ENCODE results near the gene TNFRSF8. TPM values are rescaled to one million over a fixed set of nuclear protein-coding genes. Genes with fewer than 3 reads are reported as not detected.
A peak's percentile ranks its signal among the peaks of the same experiment; 100 is the strongest.

The TNFRSF8 gene
- total RNA-seq, 1 donor from 2014 or later = 0.31 TPM

- no peak for DNase-seq (ENCODE audit: low spot score in 2 of 2, unreplicated experiment in 2 of 2)
- Mint-ChIP-seq H3K4me3 (no peak overlapping the region), H3K36me3 (no peaks in the 10 kb centered on the region), H3K9me3 (peaks cover 5% of the 10 kb centered on the region), H3K27ac (no peak overlapping the region), H3K4me1 (peaks cover 6% of the 10 kb centered on the region), H3K27me3 (ENCODE audit: low read depth) (peaks cover 8% of the 10 kb centered on the region)
- TF ChIP-seq, protein P1, sequence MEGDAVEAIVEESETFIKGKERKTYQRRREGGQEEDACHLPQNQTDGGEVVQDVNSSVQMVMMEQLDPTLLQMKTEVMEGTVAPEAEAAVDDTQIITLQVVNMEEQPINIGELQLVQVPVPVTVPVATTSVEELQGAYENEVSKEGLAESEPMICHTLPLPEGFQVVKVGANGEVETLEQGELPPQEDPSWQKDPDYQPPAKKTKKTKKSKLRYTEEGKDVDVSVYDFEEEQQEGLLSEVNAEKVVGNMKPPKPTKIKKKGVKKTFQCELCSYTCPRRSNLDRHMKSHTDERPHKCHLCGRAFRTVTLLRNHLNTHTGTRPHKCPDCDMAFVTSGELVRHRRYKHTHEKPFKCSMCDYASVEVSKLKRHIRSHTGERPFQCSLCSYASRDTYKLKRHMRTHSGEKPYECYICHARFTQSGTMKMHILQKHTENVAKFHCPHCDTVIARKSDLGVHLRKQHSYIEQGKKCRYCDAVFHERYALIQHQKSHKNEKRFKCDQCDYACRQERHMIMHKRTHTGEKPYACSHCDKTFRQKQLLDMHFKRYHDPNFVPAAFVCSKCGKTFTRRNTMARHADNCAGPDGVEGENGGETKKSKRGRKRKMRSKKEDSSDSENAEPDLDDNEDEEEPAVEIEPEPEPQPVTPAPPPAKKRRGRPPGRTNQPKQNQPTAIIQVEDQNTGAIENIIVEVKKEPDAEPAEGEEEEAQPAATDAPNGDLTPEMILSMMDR (IDR thresholded peaks at IDR 0.05; ENCODE audit: unreplicated experiment) = no peak
Observed at GRCh38 chr1:12123172-12123571, 60.1 kb downstream of the TNFRSF8 start.

DNA sequence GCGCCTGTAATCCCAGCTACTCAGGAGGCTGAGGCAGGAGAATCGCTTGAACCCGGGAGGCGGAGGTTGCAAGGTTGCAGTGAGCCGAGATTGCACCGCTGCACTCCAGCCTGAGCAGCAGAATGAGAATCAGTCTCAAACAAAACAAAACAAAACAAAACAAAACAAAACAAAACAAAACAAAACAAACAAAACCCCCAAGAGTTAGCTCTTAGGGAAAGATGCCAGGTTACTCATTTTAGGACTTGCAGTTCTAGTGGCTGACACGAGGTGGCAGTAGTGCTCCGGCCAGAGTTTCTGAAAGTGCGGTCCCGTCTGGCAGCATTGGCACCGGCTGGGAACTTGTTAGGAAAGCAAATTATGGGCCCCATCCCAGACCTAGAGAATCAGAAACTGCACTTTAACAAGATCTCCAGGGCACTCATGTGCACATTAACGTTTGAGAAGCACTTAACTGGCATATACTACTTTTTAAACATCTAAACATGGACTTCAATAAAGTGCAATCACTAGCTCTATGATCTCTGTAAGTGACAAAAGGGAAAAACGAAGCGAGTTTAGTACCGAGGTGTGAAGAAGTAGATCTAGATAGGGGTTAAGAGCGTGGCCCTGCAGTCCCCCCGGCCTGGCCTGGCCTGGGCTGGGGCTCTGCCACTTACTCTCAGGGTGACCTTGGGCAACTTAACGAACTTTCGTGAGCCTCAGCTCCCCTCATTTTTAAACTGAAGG is 61.8 kb downstream of the TNFRSF8 start:
- Mint-ChIP-seq H3K27me3 (ENCODE audit: low read depth) (peaks cover 8% of the 10 kb centered on the region), H3K4me1 (peaks cover 6% of the 10 kb centered on the region), H3K4me3 (no peak overlapping the region), H3K36me3 (no peaks in the 10 kb centered on the region), H3K27ac (no peak overlapping the region), H3K9me3 (peaks cover 5% of the 10 kb centered on the region)
- DNase-seq (ENCODE audit: low spot score in 2 of 2, unreplicated experiment in 2 of 2) = peak in 1 of 2 experiments; percentile 84
- TF ChIP-seq, protein P1 (IDR thresholded peaks at IDR 0.05; ENCODE audit: unreplicated experiment) = peak; percentile 96

DNA sequence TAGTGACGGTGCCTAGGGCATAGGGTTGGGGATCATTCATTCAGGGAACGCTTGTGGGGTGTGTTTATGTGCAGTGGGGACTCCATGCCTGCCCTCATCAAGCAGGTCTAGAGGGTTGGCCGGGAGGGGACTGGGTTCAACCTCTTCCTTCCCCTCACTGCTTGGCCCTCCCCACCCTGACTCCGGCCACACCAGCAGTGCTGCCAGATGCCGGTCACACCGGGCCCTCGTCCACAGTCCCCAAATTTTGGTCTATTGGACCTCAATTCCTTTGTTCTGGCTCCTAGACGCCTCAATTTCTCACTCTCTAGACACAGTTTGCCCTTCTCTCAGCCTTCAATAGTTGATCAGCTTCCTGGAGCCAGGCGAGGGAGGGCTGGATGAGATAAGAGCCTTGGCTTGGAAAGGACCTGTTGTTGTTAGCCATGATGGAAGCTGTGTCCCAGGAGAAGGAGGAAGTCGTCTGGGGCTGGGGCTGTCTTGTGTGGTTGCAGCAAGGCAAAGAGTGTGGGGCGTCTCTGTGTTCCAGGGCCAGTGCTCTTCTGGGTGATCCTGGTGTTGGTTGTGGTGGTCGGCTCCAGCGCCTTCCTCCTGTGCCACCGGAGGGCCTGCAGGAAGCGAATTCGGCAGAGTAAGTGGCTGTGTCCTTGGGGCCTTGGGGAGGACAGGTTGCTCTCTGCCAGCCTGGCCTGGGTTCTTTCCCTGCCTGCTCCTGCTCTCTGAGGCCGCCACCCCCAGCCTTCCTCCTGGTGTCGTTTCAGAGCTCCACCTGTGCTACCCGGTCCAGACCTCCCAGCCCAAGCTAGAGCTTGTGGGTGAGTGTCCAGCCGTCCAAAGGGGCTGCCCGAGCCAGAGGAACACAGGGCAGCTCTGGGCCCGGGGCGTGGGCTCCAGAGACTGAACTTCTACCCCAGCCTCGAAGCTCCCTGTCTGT is 62.6 kb downstream of the TNFRSF8 start:
- Mint-ChIP-seq H3K9me3 (no peaks in the 10 kb centered on the region), H3K4me1 (peaks cover 6% of the 10 kb centered on the region), H3K27me3 (ENCODE audit: low read depth) (peaks cover 8% of the 10 kb centered on the region), H3K4me3 (no peak overlapping the region), H3K27ac (no peak overlapping the region), H3K36me3 (no peaks in the 10 kb centered on the region)
- no peak for DNase-seq (ENCODE audit: low spot score in 2 of 2, unreplicated experiment in 2 of 2)
- TF ChIP-seq, protein P1 (IDR thresholded peaks at IDR 0.05; ENCODE audit: unreplicated experiment) = no peak

GRCh38 chr1:12126781-12127180 is 63.7 kb downstream of the TNFRSF8 start:
- Mint-ChIP-seq H3K36me3 (no peaks in the 10 kb centered on the region), H3K4me1 (peaks cover 6% of the 10 kb centered on the region), H3K27ac (no peak overlapping the region), H3K4me3 (no peak overlapping the region), H3K9me3 (no peaks in the 10 kb centered on the region), H3K27me3 (ENCODE audit: low read depth) (peaks cover 6% of the 10 kb centered on the region)
- TF ChIP-seq, protein P1 (IDR thresholded peaks at IDR 0.05; ENCODE audit: unreplicated experiment) = no peak
- no peak for DNase-seq (ENCODE audit: low spot score in 2 of 2, unreplicated experiment in 2 of 2)

- Mint-ChIP-seq H3K27ac (no peak overlapping the region), H3K4me1 (peaks cover 6% of the 10 kb centered on the region), H3K4me3 (no peak overlapping the region), H3K9me3 (no peaks in the 10 kb centered on the region), H3K36me3 (no peaks in the 10 kb centered on the region), H3K27me3 (ENCODE audit: low read depth) (peaks cover 5% of the 10 kb centered on the region)
- DNase-seq (ENCODE audit: low spot score in 2 of 2, unreplicated experiment in 2 of 2) = no peak
- TF ChIP-seq, protein P1 (IDR thresholded peaks at IDR 0.05; ENCODE audit: unreplicated experiment) = no peak
Observed at GRCh38 chr1:12127206-12127810, 64.2 kb downstream of the TNFRSF8 start.

Measured in mesothelial cell of epicardium (in vitro differentiated cells).